Stimulated activated CD8-positive, alpha-beta memory T cell treated with anti-CD3 and anti-CD28 coated beads, Interleukin-15, amount 100 ng/mL, for 4 hours (primary cell): Measurements from ENCODE around the gene ERC1.

Source experiments
- DNase-seq, 2 donors: peaks; one replicate each; pipeline ENCODE4 v3.0.0-alpha.2; 2020; ENCODE audit warnings: low read depth in 2 of 2

ERC1 gene

DNA sequence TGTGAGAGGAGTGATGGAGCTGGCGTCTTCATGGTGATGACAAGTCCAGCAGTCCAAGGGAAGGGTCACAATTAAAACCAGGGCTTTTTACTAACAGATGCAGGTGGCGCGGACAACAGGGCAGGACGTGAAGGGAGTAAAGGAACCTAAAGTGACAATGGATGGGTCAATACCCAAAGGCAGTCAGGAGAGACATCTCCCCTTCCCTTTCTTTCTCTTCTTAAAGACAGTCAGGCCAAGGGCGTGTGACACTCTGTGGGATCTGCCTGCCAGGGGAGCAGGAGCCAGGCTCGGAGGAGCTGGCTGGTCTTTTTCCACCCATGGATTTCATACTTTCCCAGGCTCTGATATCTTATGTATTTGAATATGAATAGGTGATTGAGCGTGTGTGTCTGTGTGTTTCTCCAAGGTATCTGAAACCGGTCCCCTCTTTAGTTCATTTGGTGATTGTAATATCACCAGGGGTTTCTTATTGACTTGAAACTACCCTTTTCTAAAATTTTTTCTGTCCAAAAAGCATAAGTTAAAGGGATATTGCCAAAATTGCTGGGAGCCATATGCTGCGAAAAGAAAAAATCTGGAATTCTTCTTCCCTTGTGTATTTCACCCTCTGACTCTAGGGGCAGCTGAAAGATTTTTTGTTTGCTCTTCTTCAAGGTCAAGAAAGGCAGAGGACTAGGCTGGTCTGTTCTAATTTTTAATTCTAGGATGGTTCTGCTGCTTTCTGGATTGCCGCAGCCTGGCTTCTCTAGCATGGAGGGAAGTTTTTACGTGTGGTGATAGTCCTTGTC, 541.5 kb downstream of the ERC1 start:
- no peak for DNase-seq

- no peak for DNase-seq
These were observed 542.2 kb downstream of the ERC1 start for GRCh38 chr12:1533205-1533601.

GRCh38 chr12:1533602-1534304, 542.7 kb downstream of the ERC1 start:
- DNase-seq, result no peak

DNA sequence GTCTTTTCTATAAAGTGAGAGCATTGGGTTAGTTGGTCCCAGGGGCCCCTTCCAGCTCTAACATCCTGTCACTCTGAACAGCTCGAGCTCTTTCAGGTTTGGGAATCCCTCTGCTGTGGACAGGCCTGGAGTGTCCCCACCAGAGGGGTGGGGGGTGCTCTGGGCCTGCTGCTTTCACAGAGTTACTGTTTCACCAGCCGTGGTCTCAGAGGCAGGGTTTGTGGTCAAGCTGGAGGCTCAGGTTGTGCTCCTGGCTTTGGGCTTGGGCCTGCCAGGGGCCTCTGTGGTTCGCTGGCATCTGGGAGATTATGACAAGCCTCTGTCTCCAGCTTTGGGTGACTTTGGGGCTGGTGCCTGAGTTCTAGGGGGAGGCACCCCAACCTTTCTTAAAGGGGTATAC, 543.7 kb downstream of the ERC1 start:
- no peak for DNase-seq

GRCh38 chr12:1536817-1537216, 545.8 kb downstream of the ERC1 start:
- no peak for DNase-seq

DNA sequence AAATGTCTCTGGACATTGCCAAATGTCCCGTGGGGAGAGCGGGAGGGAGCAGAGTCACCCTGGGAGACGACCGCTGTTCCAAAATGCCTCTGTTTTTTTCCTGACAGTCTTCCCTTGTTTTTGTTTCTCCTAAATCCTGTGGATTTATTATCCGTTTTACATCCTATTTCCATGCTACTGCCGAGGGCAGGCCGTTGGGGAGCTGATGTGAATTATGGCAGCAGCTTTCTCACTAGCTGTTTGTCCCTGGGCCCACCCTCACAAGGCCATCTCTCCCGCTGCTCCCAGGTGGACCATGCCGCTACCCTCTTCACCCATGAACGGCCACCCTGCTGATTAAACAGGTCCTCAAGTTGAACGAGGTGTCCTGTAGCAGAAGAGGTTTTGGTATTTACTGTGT, 548.1 kb downstream of the ERC1 start:
- no peak for DNase-seq

DNA sequence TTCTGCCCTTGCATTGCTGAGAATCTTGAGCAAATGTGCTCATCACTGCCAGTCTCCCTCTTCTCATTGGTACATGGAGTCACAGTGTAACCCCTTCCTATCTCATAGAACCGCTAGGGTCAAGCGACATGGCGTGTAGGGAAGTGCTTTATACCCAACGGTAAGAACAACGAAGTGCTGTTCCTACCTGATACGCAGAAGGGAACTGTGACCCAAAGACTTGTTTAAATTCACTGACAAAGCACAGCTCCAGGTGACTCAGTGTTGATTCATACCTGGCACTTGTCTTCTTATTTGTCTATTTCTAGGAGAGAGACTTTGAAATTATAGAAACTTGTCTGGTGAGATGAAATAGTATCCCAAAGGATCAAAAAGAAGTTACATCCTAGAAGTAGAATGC, 549.7 kb downstream of the ERC1 start:
- DNase-seq, result no peak

- no peak for DNase-seq
These were observed 551.6 kb downstream of the ERC1 start for GRCh38 chr12:1542599-1542998.

DNA sequence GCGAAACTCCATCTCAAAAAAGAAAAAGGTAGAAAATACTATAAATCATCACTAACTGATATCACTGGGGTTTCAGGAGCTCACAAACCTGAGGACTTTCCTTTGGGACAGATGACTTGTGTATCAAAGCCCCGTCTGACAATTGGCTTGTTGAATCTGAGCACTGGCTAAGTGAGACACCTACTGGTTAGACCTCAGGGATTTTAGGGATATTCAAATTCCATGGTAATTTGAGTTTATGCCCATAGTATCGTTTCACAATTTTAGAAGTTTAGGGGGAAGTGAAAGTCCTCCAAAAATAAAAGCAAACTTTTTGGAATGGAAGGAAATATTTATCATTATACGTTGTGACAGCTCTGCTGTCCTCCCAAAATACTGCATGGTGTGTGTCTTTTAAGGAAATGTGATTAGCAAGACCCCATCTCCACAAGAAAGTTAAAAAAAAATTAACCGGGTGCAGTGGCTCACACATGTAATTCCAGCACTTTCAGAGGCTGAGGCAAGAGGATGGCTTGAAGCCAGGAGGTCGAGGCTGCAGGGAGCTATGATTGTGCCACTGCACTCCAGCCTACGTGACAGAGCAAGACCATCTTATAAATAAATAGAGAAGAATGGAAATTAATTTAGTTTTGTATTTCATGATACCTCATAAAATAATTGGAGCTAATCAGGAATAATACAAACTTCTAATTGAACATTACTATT, 554.1 kb downstream of the ERC1 start:
- DNase-seq, result no peak
